ENCODE results near the gene MR1.

GRCh38 chr1:181036107-181036836 is 2.5 kb downstream of the MR1 start:
- TF ChIP-seq POLR2A (IDR thresholded peaks at IDR 0.05; ENCODE audit: low read length): no peak
- TF ChIP-seq GATA1 (IDR thresholded peaks at IDR 0.05; ENCODE audit: low read depth, low read length): no peak

Data from erythroblast (primary cell).